AG04450 (cell line): ENCODE data around the gene INSYN1. TPM values are rescaled to one million over a fixed set of nuclear protein-coding genes. Genes with fewer than 3 reads are reported as not detected.
A peak's percentile ranks its signal among the peaks of the same experiment; 100 is the strongest.

Experiments used
- CTCF ChIA-PET: fragments of 300-600, 350-600 bp; formaldehyde crosslinking; extraction: SDS; loops from one replicate; lab custom pipeline; 2022; ENCODE audit warnings: antibody characterized with exemption, inconsistent platforms; lab: Charles Lee
- POLR2A ChIA-PET: fragments of 350-600 bp; formaldehyde crosslinking; extraction: SDS; loops from one replicate; lab custom pipeline; 2021; ENCODE audit warnings: antibody characterized with exemption, inconsistent platforms; lab: Yijun Ruan, JAX
- DNase-seq: peaks from one replicate; pipeline ENCODE4 v3.0.0-alpha.2; 2011; ENCODE audit warnings: low read depth, low spot score
- H3K27ac ChIP-seq: one replicate; pipeline ENCODE4 v1.5.1; 2012; ENCODE audit warnings: low read depth, low read length, control low read depth
- H3K27me3 ChIP-seq: one replicate; pipeline ENCODE4 v1.6.0; 2012; ENCODE audit warnings: low read length; ENCODE audit not compliant: control insufficient read depth, insufficient read depth
- H3K4me3 ChIP-seq: 2 replicates; pipeline ENCODE4 v1.5.1; 2011; ENCODE audit warnings: mild to moderate bottlenecking, low read depth, low read length, control low read depth
- H3K9me3 ChIP-seq: 2 replicates; pipeline ENCODE4 v1.5.1; 2012; ENCODE audit warnings: low read length; ENCODE audit not compliant: control insufficient read depth, insufficient read depth
- polyA plus RNA-seq: library from polyadenylated mRNA; depleted of rRNA; stranded (reverse); fragments of >200 nt; gene quantifications from 2 replicates; pipeline ENCODE4 v1.2.3, GENCODE V29; 2011
- TF ChIP-seq, protein P1 (sequence below): IDR thresholded peaks from 2 replicates; pipeline ENCODE4 v1.5.1; 2011; ENCODE audit warnings: low read depth, low read length, control low read depth, inconsistent platforms

The INSYN1 gene
- polyA plus RNA-seq, 1 experiment, result 0.29 TPM

DNA sequence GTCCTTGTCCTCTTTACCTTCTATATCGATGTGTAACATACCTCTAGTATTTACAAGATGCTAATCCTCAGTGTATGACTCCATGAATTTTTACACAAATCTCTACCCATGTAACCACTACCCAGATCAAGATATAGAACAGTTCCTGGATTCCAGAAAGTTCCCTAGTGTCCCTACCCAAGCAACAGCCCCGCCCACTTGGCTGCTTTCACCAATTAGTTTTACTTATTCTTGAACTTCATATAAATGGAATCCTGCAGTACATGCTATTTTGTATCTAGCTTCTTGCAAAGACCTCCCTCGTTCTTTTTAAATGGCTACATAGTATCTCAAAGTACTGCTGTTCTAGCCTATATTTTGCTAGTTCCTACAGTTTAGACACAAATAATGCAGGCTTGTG, 35.9 kb downstream of the INSYN1 start:
- Histone ChIP-seq H3K27ac (no peak overlapping the region), H3K27me3 (peaks cover 6% of the 10 kb centered on the region), H3K4me3 (no peak overlapping the region), H3K9me3 (no peaks in the 10 kb centered on the region; the same call in 1 of the 2 replicates)
- DNase-seq, result no peak
- TF ChIP-seq, protein P1, sequence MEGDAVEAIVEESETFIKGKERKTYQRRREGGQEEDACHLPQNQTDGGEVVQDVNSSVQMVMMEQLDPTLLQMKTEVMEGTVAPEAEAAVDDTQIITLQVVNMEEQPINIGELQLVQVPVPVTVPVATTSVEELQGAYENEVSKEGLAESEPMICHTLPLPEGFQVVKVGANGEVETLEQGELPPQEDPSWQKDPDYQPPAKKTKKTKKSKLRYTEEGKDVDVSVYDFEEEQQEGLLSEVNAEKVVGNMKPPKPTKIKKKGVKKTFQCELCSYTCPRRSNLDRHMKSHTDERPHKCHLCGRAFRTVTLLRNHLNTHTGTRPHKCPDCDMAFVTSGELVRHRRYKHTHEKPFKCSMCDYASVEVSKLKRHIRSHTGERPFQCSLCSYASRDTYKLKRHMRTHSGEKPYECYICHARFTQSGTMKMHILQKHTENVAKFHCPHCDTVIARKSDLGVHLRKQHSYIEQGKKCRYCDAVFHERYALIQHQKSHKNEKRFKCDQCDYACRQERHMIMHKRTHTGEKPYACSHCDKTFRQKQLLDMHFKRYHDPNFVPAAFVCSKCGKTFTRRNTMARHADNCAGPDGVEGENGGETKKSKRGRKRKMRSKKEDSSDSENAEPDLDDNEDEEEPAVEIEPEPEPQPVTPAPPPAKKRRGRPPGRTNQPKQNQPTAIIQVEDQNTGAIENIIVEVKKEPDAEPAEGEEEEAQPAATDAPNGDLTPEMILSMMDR, result no peak
- CTCF ChIA-PET, result interaction anchor here (0.5 to 6.0 kb wide), 4 partner anchors 12 to 81 kb away, joined by 3 to 33 read pairs (median 10); no protein-coding TSS in a partner anchor
- POLR2A ChIA-PET, result no interaction called here

- POLR2A ChIA-PET, result no interaction called here
- Histone ChIP-seq H3K27me3 (no peaks in the 10 kb centered on the region), H3K4me3 (no peak overlapping the region), H3K9me3 (no peaks in the 10 kb centered on the region; the same call in 1 of the 2 replicates), H3K27ac (no peak overlapping the region)
- no peak for DNase-seq
- CTCF ChIA-PET, result interaction anchor here (1.0 to 3.6 kb wide), 2 partner anchors 12 to 16 kb away, joined by 5 to 15 read pairs; no protein-coding TSS in a partner anchor
- TF ChIP-seq, protein P1, result no peak
Observed at GRCh38 chr15:73716417-73716816, 36.7 kb downstream of the INSYN1 start.

- TF ChIP-seq, protein P1, result no peak
- Histone ChIP-seq H3K4me3 (no peak overlapping the region), H3K27ac (no peak overlapping the region), H3K27me3 (no peaks in the 10 kb centered on the region), H3K9me3 (no peaks in the 10 kb centered on the region)
- POLR2A ChIA-PET, result no interaction called here
- no peak for DNase-seq
- CTCF ChIA-PET, result interaction anchor here (1.0 to 1.7 kb wide), 2 partner anchors 10 to 11 kb away, joined by 4 to 5 read pairs; no protein-coding TSS in a partner anchor
Observed at GRCh38 chr15:73715417-73715816, 37.7 kb downstream of the INSYN1 start.

DNA sequence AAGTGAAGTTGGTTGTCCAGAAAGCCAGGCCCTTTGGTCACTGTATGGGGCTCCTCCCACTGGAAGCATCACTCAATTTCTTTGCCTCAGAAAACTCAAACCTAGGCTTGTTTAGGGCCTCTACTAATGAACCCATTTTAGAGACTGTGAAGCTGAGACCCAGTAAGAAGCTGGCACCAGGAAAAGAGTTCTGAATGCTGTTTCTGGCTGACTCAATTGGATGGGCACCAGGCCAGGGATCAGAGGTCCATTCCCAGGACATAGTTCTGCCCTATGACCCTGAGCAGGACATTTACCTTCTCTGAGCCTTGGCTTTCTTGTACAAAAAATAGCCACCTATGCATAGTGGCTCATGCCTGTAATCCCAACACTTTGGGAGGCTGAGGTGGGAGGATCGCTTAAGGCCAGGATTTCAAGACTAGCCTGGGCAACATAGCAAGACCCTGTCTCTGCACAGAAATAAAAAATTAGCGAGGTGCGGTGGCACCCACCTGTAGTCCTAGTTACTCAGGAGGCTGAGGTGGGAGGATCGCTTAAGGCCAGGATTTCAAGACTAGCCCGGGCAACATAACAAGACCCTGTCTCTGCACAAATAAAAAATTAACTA, 38.4 kb downstream of the INSYN1 start:
- ChIA-PET POLR2A (no interaction called here), CTCF (interaction anchor here (1.7 kb wide), 1 partner anchor 9 kb away, joined by 4 read pairs; no protein-coding TSS in a partner anchor)
- TF ChIP-seq, protein P1, result no peak
- H3K4me3 ChIP-seq, result no peak overlapping the region
- H3K27ac ChIP-seq, result peak overlapping the region; percentile 21
- no peaks in the 10 kb centered on the region for H3K9me3 ChIP-seq
- no peak for DNase-seq
- H3K27me3 ChIP-seq, result no peaks in the 10 kb centered on the region

DNA sequence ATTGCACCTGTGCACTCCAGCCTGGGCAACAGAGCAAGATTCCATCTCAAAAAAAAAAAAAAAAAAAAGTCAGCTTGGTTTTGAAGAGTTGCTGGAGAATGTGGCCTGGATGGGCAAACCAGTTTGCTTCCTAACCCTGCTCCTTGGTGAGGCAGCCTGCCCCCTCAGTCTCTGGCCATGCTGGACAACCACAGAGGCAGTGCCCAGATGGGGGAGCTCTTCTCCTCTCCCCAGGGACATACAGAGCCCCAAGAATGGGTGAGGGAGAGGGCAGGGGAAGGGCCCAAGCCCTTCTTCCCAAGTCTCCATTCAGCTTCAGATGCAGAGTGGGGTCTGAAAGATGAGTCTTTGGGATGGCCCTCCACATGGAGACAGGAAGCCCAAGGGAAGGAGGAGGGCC, 41.0 kb downstream of the INSYN1 start:
- no peak for DNase-seq
- TF ChIP-seq, protein P1, result no peak
- ChIA-PET CTCF (interaction anchor here (0.9 to 1.5 kb wide), 4 partner anchors 12 to 152 kb away, joined by 3 to 9 read pairs (median 4); no protein-coding TSS in a partner anchor), POLR2A (no interaction called here)
- H3K9me3 ChIP-seq, result no peaks in the 10 kb centered on the region
- no peak overlapping the region for H3K27ac ChIP-seq
- H3K4me3 ChIP-seq, result no peak overlapping the region
- no peaks in the 10 kb centered on the region for H3K27me3 ChIP-seq
